Measurements from ENCODE around the gene TRNAU1AP.
"Not testable (repeated sequence)": the region's sequence is repeated elsewhere in the genome, so short reads cannot be mapped to it uniquely, and the experiment has no call there.

The TRNAU1AP gene

GRCh38 chr1:28552758-28553663, at the start of gene TRNAU1AP:
TSS of gene TRNAU1AP (plus strand) at chr1:28553085. CDS start at chr1:28553111, 26 bp downstream.
- DNase-seq (ENCODE audit: low spot score) = peak; percentile 94

DNA sequence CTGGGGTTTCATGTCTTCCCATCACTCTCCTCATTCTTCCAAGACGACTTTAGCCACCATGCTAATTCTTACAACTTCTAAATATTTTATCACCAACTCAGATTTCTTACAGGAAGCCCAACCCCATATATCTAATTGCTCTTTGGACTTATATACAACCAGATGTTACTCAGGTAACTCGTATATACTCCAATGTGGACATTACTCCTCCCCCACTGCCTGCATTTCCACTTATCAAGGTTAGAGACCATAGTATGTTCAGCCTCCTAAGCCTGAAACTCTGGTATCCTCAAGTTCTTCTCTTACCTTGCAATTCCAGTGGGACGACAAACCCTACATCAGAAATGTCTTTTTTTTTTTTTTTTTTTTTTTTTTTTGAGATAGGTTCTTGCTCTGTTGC, 49.8 kb upstream of the TRNAU1AP start:
- no peak for DNase-seq (ENCODE audit: low spot score)

DNA sequence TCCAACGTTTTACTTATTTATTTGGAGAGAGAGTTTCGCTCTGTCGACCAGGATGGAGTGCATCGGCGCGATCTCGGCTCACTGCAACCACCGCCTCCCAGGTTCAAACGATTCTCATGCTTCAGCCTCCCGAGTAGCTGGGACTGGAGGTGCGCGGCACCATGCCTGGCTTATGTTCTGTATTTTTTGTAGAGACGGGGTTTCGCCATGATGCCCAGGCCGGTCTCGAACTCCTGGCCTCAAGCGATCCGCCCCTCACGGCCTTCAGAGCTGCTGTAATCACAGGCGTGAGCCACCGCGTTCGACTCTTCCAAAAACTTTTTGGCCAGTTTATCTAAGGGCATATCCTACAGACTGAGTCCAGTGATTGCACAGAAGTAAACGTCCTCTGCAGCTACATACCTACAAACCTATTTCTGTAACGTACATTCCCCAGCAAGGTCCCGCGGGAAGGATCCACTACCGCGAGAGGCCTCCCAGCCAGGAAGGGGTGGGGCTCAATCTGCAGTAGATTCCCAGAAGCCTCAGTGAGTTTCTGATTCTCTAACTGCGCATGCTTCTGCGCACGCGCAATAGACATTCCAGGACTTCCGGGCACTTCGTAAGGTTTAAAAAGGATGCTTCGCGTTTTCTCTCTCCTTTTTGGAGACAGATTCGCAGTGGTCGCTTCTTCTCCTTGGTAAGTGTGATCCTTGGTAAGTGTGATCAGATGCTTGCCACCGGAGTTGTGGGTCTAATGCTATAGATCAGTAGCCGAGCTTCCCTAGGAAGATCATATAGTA, 47.3 kb upstream of the TRNAU1AP start, which contains the start of gene RCC1:
TSS of gene RCC1 (plus strand) at position 638 of the 782 bp plus-strand sequence. CDS start 23,824 bp downstream, outside the sequence.
- peak; percentile 99 for DNase-seq (ENCODE audit: low spot score)

GRCh38 chr1:28506907-28507246, 46.0 kb upstream of the TRNAU1AP start:
- DNase-seq (ENCODE audit: low spot score) = no peak

DNA sequence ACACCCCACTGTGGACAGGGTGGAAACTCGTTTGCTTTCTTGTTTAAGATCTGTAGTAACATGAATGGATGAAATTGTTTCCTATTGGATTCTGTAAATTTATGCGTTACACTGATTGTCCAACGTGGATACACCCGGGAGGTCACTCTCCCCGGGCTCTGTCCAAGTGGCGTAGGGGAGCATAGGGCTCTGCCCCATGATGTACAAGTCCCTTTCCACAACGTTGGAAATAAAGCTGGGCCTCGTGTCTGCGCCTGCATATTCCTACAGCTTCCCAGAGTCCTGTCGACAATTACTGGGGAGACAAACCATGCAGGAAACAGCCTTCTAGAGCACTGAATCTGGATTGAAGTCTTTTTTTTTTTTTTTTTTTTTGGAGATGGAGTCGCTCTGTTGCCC, 45.6 kb upstream of the TRNAU1AP start:
- DNase-seq (ENCODE audit: low spot score) = no peak

DNA sequence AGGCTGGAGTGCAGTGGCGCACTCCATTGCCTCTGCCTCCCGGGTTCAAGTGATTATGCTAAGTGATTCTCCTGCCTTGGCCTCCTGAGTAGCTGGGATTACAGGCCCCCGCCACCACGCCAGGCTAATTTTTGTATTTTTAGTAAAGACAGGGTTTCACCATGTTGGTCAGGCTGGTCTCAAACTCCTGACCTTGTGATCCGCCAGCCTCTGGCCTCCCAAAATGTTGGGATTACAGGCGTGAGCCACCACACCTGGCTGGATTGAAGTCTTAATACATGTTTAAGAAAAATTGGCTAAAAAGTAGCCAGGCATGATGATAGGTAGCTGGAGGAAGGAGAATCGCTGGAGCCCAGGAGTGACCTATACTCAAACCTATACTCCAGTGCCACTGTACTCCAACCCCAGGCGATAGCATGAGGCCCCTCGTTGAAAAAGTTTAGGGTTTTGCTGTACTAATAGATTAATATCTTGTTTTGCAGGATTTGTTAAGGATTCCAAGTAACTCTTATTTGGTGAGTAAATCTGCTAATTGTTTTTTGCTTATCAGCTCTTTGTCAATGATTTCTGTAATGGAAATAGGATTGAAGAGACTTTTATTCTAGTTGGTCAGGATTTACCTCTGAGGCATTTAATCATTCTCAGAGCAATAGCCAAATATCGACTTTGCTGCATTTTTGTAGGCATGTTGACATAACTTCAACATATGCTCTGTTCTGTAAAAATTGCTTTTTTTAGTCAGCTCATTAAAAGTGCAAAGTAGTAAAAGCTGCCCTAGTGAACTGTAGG, 45.0 kb upstream of the TRNAU1AP start:
- no peak for DNase-seq (ENCODE audit: low spot score)

GRCh38 chr1:28508435-28508754, 44.5 kb upstream of the TRNAU1AP start:
- DNase-seq (ENCODE audit: low spot score) = no peak

- DNase-seq (ENCODE audit: low spot score) = no peak
Observed at GRCh38 chr1:28509705-28510272, 43.1 kb upstream of the TRNAU1AP start.

- peak; percentile 52 for DNase-seq (ENCODE audit: low spot score)
Observed at GRCh38 chr1:28510273-28510969, 42.5 kb upstream of the TRNAU1AP start.

DNA sequence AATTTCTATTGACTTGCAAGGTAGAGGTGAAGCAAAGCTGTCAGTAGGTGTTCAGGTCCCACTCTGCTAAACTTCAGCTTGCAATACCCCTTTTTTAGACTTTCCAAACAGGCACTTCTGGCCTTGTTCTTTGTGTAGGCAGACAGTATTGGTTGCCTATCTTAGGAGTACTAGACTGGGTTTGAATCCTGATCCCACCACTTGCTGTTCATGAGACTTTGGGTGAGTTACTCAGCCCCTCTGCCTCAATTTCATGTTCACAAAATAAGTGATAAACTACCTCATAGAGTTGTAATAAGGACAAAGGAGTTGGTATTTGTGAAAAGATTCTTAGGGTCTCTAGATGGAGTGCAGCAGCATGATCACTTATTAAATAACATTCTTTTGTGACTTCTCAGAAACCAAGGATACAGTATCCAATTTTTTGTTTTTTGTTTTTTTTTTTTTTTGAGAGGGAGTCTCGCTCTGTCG, 41.9 kb upstream of the TRNAU1AP start:
- peak; percentile 76 for DNase-seq (ENCODE audit: low spot score)

- peak; percentile 65 for DNase-seq (ENCODE audit: low spot score)
Observed at GRCh38 chr1:28512058-28512611, 40.8 kb upstream of the TRNAU1AP start.

- not testable (repeated sequence) for DNase-seq (ENCODE audit: low spot score)
Observed at GRCh38 chr1:28514445-28514933, 38.4 kb upstream of the TRNAU1AP start.

DNA sequence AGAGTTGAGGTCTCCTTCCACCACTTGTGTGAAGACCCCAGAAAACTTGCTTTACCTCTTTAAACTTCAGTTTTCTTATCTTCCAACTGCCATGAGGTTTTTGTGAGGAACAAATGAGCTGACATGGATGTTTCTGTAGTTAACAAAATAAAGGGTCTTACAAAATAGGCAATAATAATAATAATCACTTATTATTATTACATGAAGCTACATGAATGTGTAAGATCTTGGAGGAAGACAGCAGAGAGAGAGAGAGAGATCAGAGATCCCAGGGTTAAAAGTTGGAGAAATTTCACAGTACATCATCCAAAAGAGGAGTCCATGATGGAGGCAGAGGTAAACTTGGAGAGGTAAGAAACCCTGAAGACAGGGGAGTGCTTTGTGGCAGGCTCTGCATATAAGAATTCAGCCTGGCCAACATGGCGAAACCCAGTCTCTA, 36.3 kb upstream of the TRNAU1AP start:
- peak; percentile 58 for DNase-seq (ENCODE audit: low spot score)

GRCh38 chr1:28517649-28517999, 35.3 kb upstream of the TRNAU1AP start:
- DNase-seq (ENCODE audit: low spot score) = no peak

- DNase-seq (ENCODE audit: low spot score) = peak; percentile 89
Observed at GRCh38 chr1:28518000-28518744, 34.7 kb upstream of the TRNAU1AP start.

- no peak for DNase-seq (ENCODE audit: low spot score)
Observed at GRCh38 chr1:28518745-28519341, 34.0 kb upstream of the TRNAU1AP start.

DNA sequence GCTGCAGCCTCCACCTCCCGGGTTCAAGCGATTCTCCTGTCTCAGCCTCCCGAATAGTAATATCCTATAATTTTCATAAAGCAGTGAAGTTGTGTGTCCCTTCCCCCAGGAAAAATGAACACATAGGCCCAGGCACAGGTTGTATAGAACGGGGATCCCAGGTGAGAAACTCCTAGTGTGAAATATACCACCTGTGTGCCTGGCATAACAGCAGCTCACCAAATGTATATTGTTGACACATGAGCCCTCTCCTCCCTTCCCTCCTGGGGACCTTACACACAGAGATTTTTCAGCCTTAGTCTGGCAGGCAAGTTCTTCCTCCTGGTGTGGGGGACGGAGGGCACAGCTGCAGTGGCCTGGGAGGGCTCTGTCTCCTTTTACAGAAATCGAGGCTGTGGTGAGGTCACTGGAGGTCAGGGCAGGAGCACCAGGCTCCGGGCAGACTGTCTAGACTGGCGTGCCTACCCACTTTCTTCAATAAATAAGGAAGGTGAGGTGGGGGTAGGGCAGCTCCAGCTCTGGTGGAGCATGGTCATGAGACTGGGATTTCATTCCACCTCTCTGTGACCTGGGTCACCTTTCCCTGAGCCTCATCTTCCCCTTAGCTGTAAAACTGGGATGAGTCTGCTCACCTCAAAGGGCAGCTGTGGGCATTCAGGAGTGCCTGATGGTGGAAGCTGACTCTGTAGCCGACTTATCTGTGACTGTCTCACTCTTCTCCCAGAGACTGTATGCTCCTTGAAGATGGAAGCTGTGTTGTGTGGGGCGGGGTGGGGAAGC, 32.7 kb upstream of the TRNAU1AP start:
- no peak for DNase-seq (ENCODE audit: low spot score)

GRCh38 chr1:28520796-28521195, 32.1 kb upstream of the TRNAU1AP start:
- not testable (repeated sequence) for DNase-seq (ENCODE audit: low spot score)

All from cerebellar cortex (tissue), 1 donor.